ENCODE data around the gene MYO1B. TPM values are rescaled to one million over a fixed set of nuclear protein-coding genes. Genes with fewer than 3 reads are reported as not detected.

MYO1B gene
- total and polyA plus RNA-seq, 2 experiments from 2014 or later, result 26.4 to 70.6 TPM

GRCh38 chr2:191358325-191359025 lies 113.3 kb downstream of the MYO1B start (continued):
- no peak for TF ChIP-seq CTCF (conservative IDR thresholded peaks at IDR 0.05; ENCODE audit: low read depth in 2 of 2)
- TF ChIP-seq JUNB (IDR thresholded peaks at IDR 0.05; ENCODE audit: unreplicated experiment), result no peak

DNA sequence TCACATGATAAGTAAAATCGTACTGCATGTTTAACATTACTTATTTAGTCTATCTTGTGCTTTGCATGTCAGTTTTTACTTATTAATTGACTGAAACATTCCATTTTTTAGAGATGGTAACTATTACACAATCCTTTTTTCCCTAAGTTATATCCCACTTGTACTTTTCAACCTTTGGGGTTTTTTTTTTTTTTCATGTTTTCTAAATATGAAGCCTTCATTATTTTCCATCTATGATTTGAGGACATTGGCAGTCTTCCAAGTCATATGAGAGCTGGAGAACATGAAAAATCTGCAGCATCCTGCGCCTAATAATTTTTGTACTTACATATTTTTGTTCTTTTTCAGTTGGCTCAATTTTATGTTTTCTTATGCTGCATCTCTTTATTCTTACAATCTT lies 113.9 kb downstream of the MYO1B start:
- Histone ChIP-seq H2AFZ (no peak overlapping the region), H3K79me2 (replicated peaks; ENCODE audit: insufficient read depth) (no peaks in the 10 kb centered on the region), H3K36me3 (ENCODE audit: insufficient read depth) (peaks cover 5% of the 10 kb centered on the region; the same call in 1 of the 2 replicates), H3K27me3 (ENCODE audit: insufficient read depth) (no peaks in the 10 kb centered on the region), H3K4me2 (no peak overlapping the region), H3K27ac (ENCODE audit: low read depth) (no peak overlapping the region), H3F3A (replicated peaks; ENCODE audit: low read depth) (no peaks in the 10 kb centered on the region), H3K4me1 (ENCODE audit: insufficient read depth) (0 out of 2 replicates have a peak, but pooled peaks cover 4% of the 10 kb centered on the region), H3K4me3 (no peak overlapping the region), H4K20me1 (replicated peaks; ENCODE audit: insufficient read depth) (no peaks in the 10 kb centered on the region), H3K9me2 (ENCODE audit: insufficient read depth) (no peaks in the 10 kb centered on the region)
- Mint-ChIP-seq H3K27ac (no peak overlapping the region), H3K4me1 (peaks cover 10% of the 10 kb centered on the region), H3K36me3 (ENCODE audit: low read depth) (peaks cover 32% of the 10 kb centered on the region), H3K27me3 (ENCODE audit: insufficient read depth, low read depth, poor library complexity) (no peaks in the 10 kb centered on the region), H3K4me3 (no peak overlapping the region), H3K9me3 (peaks cover 8% of the 10 kb centered on the region; the same call in 2 of the 3 replicates)
- ATAC-seq (no peak), DNase-seq (ENCODE audit: low spot score) (no peak)
- TF ChIP-seq EZH2phosphoT487 (IDR thresholded peaks at IDR 0.05; ENCODE audit: unreplicated experiment) (no peak), NANOG (IDR thresholded peaks at IDR 0.05; ENCODE audit: borderline replicate concordance) (no peak), ZNF114 (CRISPR knock-in tag; IDR thresholded peaks at IDR 0.05) (no peak), POLR2AphosphoS5 (IDR thresholded peaks at IDR 0.05; ENCODE audit: low read depth) (no peak), ETS1 (IDR thresholded peaks at IDR 0.05) (no peak), CTCF (conservative IDR thresholded peaks at IDR 0.05; ENCODE audit: low read depth in 2 of 2) (no peak), JUNB (IDR thresholded peaks at IDR 0.05; ENCODE audit: unreplicated experiment) (no peak), CREB1 (CRISPR knock-in tag; IDR thresholded peaks at IDR 0.05; ENCODE audit: low read depth) (no peak)
- TF ChIP-seq, protein P1, sequence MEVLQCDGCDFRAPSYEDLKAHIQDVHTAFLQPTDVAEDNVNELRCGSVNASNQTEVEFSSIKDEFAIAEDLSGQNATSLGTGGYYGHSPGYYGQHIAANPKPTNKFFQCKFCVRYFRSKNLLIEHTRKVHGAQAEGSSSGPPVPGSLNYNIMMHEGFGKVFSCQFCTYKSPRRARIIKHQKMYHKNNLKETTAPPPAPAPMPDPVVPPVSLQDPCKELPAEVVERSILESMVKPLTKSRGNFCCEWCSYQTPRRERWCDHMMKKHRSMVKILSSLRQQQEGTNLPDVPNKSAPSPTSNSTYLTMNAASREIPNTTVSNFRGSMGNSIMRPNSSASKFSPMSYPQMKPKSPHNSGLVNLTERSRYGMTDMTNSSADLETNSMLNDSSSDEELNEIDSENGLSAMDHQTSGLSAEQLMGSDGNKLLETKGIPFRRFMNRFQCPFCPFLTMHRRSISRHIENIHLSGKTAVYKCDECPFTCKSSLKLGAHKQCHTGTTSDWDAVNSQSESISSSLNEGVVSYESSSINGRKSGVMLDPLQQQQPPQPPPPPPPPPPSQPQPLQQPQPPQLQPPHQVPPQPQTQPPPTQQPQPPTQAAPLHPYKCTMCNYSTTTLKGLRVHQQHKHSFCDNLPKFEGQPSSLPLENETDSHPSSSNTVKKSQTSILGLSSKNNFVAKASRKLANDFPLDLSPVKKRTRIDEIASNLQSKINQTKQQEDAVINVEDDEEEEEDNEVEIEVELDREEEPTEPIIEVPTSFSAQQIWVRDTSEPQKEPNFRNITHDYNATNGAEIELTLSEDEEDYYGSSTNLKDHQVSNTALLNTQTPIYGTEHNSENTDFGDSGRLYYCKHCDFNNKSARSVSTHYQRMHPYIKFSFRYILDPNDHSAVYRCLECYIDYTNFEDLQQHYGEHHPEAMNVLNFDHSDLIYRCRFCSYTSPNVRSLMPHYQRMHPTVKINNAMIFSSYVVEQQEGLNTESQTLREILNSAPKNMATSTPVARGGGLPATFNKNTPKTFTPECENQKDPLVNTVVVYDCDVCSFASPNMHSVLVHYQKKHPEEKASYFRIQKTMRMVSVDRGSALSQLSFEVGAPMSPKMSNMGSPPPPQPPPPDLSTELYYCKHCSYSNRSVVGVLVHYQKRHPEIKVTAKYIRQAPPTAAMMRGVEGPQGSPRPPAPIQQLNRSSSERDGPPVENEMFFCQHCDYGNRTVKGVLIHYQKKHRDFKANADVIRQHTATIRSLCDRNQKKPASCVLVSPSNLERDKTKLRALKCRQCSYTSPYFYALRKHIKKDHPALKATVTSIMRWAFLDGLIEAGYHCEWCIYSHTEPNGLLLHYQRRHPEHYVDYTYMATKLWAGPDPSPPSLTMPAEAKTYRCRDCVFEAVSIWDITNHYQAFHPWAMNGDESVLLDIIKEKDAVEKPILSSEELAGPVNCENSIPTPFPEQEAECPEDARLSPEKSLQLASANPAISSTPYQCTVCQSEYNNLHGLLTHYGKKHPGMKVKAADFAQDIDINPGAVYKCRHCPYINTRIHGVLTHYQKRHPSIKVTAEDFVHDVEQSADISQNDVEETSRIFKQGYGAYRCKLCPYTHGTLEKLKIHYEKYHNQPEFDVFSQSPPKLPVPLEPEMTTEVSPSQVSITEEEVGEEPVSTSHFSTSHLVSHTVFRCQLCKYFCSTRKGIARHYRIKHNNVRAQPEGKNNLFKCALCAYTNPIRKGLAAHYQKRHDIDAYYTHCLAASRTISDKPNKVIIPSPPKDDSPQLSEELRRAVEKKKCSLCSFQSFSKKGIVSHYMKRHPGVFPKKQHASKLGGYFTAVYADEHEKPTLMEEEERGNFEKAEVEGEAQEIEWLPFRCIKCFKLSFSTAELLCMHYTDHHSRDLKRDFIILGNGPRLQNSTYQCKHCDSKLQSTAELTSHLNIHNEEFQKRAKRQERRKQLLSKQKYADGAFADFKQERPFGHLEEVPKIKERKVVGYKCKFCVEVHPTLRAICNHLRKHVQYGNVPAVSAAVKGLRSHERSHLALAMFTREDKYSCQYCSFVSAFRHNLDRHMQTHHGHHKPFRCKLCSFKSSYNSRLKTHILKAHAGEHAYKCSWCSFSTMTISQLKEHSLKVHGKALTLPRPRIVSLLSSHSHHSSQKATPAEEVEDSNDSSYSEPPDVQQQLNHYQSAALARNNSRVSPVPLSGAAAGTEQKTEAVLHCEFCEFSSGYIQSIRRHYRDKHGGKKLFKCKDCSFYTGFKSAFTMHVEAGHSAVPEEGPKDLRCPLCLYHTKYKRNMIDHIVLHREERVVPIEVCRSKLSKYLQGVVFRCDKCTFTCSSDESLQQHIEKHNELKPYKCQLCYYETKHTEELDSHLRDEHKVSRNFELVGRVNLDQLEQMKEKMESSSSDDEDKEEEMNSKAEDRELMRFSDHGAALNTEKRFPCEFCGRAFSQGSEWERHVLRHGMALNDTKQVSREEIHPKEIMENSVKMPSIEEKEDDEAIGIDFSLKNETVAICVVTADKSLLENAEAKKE (CRISPR knock-in tag; IDR thresholded peaks at IDR 0.05), result no peak
